Progenitor cell of endocrine pancreas (in vitro differentiated cells): ENCODE measurements around the gene CCDC61. TPM values are rescaled to one million over a fixed set of nuclear protein-coding genes. Genes with fewer than 3 reads are reported as not detected.

ENCODE experiments used
- DNase-seq: peaks from one replicate; pipeline ENCODE4 v3.0.0; 2021; ENCODE audit warnings: low spot score; ENCODE audit not compliant: unreplicated experiment
- H3K27ac Mint-ChIP-seq: 2 replicates; pipeline ENCODE4 v1.8.0; 2021; ENCODE audit warnings: mild to moderate bottlenecking, moderate library complexity, mixed read lengths
- H3K27me3 Mint-ChIP-seq: 2 replicates; pipeline ENCODE4 v1.8.0; 2021; ENCODE audit warnings: mixed read lengths
- H3K36me3 Mint-ChIP-seq: 2 replicates; pipeline ENCODE4 v1.8.0; 2022; ENCODE audit warnings: mixed read lengths; ENCODE audit not compliant: insufficient read depth
- H3K4me1 Mint-ChIP-seq: 2 replicates; pipeline ENCODE4 v1.8.0; 2021; ENCODE audit warnings: low read depth, mixed read lengths
- H3K4me3 Mint-ChIP-seq: 2 replicates; pipeline ENCODE4 v1.8.0; 2021; ENCODE audit warnings: low read depth, mild to moderate bottlenecking, moderate library complexity, mixed read lengths
- H3K9me3 Mint-ChIP-seq: 2 replicates; pipeline ENCODE4 v1.8.0; 2021; ENCODE audit warnings: low read depth, mixed read lengths
- microRNA-seq: library from miRNA; unstranded; fragments of <30 nt; microRNA quantifications from one replicate; pipeline ENCODE4 v1.1.0, GENCODE V29; 2020; ENCODE audit warnings: borderline number of aligned reads; ENCODE audit not compliant: unreplicated experiment
- total RNA-seq: library from RNA; stranded (reverse); gene quantifications from 2 replicates; pipeline ENCODE4 v1.2.1, GENCODE V29; 2021
- TF ChIP-seq, protein P1 (sequence below): fragments of 200-600 bp; sonication (generic); IDR thresholded peaks from one replicate; pipeline ENCODE4 v1.5.0; 2021; ENCODE audit warnings: antibody characterized with exemption, mild to moderate bottlenecking; ENCODE audit not compliant: unreplicated experiment

The CCDC61 gene
- total RNA-seq, 1 donor from 2014 or later = 22.2 TPM

- Mint-ChIP-seq H3K9me3 (peaks cover 24% of the 10 kb centered on the region), H3K27me3 (peaks cover 20% of the 10 kb centered on the region), H3K4me3 (no peak overlapping the region), H3K4me1 (no peaks in the 10 kb centered on the region), H3K27ac (no peak overlapping the region), H3K36me3 (no peaks in the 10 kb centered on the region)
- DNase-seq = no peak
- TF ChIP-seq, protein P1, sequence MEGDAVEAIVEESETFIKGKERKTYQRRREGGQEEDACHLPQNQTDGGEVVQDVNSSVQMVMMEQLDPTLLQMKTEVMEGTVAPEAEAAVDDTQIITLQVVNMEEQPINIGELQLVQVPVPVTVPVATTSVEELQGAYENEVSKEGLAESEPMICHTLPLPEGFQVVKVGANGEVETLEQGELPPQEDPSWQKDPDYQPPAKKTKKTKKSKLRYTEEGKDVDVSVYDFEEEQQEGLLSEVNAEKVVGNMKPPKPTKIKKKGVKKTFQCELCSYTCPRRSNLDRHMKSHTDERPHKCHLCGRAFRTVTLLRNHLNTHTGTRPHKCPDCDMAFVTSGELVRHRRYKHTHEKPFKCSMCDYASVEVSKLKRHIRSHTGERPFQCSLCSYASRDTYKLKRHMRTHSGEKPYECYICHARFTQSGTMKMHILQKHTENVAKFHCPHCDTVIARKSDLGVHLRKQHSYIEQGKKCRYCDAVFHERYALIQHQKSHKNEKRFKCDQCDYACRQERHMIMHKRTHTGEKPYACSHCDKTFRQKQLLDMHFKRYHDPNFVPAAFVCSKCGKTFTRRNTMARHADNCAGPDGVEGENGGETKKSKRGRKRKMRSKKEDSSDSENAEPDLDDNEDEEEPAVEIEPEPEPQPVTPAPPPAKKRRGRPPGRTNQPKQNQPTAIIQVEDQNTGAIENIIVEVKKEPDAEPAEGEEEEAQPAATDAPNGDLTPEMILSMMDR = no peak
Observed at GRCh38 chr19:46063201-46063600, 67.9 kb downstream of the CCDC61 start.

- Mint-ChIP-seq H3K36me3 (no peaks in the 10 kb centered on the region), H3K27me3 (peaks cover 20% of the 10 kb centered on the region)
Observed at GRCh38 chr19:46065486-46066071, 70.3 kb downstream of the CCDC61 start.

DNA sequence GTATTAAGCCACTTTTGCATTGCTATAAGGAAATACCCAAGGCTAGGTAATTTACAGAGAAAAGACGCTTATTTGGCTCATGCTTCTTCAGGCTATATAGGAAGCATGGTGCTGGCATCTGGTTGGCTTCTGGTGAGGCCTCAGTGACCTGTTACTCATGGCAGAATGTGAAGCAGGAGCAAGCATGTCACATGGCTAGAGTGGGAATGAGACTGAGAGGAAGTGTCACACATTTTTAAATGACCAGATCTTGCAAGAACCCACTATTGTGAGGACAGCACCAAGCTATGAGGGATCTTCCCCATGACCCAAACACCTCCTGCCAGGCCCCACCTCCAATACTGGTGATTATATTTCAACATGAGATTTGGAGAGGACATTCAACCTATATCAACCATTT is 71.2 kb downstream of the CCDC61 start:
- no peaks in the 10 kb centered on the region for H3K4me1 Mint-ChIP-seq
- H3K36me3 Mint-ChIP-seq = no peaks in the 10 kb centered on the region
- no peak overlapping the region for H3K4me3 Mint-ChIP-seq
- peaks cover 11% of the 10 kb centered on the region for H3K9me3 Mint-ChIP-seq
- TF ChIP-seq, protein P1 = no peak
- H3K27ac Mint-ChIP-seq = no peak overlapping the region
- H3K27me3 Mint-ChIP-seq = peaks cover 22% of the 10 kb centered on the region
- DNase-seq = no peak

More at GRCh38 chr19:46065486-46066071, 70.3 kb downstream of the CCDC61 start:
- Mint-ChIP-seq H3K4me1 (no peaks in the 10 kb centered on the region), H3K27ac (no peak overlapping the region), H3K9me3 (peaks cover 17% of the 10 kb centered on the region), H3K4me3 (no peak overlapping the region)
- TF ChIP-seq, protein P1 = no peak
- DNase-seq = no peak

DNA sequence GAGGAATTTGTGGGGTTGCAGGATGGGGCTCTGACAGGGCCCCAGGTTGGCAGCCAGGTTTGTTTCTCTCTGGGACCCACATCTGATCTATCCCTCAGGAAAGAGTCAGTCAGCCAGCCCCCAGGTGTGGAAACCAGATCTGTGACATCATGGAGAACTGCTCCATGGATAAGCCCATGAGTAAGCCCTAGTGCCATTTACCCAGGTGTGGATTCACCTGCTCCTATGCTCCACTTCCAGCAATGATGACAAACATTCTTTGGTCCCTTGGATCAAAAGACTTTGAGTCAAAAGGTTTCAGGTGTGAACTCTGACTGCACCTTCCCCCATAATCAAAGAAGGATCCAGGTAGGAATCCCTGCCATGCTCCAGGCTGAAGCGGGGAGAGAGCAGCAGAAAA is 72.4 kb downstream of the CCDC61 start:
- Mint-ChIP-seq H3K27me3 (peaks cover 26% of the 10 kb centered on the region), H3K27ac (no peak overlapping the region), H3K9me3 (peaks cover 4% of the 10 kb centered on the region), H3K4me3 (no peak overlapping the region), H3K4me1 (no peaks in the 10 kb centered on the region), H3K36me3 (no peaks in the 10 kb centered on the region)
- DNase-seq = no peak
- TF ChIP-seq, protein P1 = no peak

Small RNA genes within 50 kb of the gene (microRNA-seq; reads per million reads assigned to microRNA genes)
- 606 reads per million, percentile 75 among the genes with 10 or more reads in this experiment for gene MIR769

Other genes starting within 250 kb of the CCDC61 start
- 36.9 and 42.3 TPM in 2 replicates for gene SIX5, start 226.2 kb upstream of the CCDC61 start, total RNA-seq
- gene DMPK, start 213.0 kb upstream of the CCDC61 start, total RNA-seq = 117 and 122 TPM in 2 replicates
- 99.4 and 108 TPM in 2 replicates for gene DMWD, start 202.6 kb upstream of the CCDC61 start, total RNA-seq
- gene RSPH6A, start 180.2 kb upstream of the CCDC61 start, total RNA-seq = 0.42 and 0.48 TPM in 2 replicates
- gene SYMPK, start 132.3 kb upstream of the CCDC61 start, total RNA-seq = 112 and 114 TPM in 2 replicates
- gene FOXA3, start 131.1 kb upstream of the CCDC61 start, total RNA-seq = 23.5 and 25.4 TPM in 2 replicates
- 30.4 and 35.0 TPM in 2 replicates for gene IRF2BP1, start 109.3 kb upstream of the CCDC61 start, total RNA-seq
- 11.1 and 11.8 TPM in 2 replicates for gene MYPOP, start 92.9 kb upstream of the CCDC61 start, total RNA-seq
- gene NANOS2, start 80.7 kb upstream of the CCDC61 start, total RNA-seq = not detected in 2 replicates
- gene NOVA2, start 21.6 kb upstream of the CCDC61 start, total RNA-seq = 0.44 and 0.53 TPM in 2 replicates
- gene PGLYRP1, start 27.6 kb downstream of the CCDC61 start, total RNA-seq = not detected in 2 replicates
- gene IGFL4, start 45.5 kb downstream of the CCDC61 start, total RNA-seq = 0.84 and 1.2 TPM in 2 replicates
- not detected in 2 replicates for gene IGFL3, start 129.2 kb downstream of the CCDC61 start, total RNA-seq
- not detected in 2 replicates for gene IGFL2, start 152.8 kb downstream of the CCDC61 start, total RNA-seq
- gene IGFL1, start 234.3 kb downstream of the CCDC61 start, total RNA-seq = not detected in 2 replicates